NCI-H2171 treated with DMSO at 0.1 percent for 48 hours (cell line): ENCODE results near the gene TNFRSF14.

ENCODE experiments used
- DNase-seq: peaks from one replicate; lab custom pipeline; 2025; lab: John Stamatoyannopoulos, UW

The TNFRSF14 gene

DNA sequence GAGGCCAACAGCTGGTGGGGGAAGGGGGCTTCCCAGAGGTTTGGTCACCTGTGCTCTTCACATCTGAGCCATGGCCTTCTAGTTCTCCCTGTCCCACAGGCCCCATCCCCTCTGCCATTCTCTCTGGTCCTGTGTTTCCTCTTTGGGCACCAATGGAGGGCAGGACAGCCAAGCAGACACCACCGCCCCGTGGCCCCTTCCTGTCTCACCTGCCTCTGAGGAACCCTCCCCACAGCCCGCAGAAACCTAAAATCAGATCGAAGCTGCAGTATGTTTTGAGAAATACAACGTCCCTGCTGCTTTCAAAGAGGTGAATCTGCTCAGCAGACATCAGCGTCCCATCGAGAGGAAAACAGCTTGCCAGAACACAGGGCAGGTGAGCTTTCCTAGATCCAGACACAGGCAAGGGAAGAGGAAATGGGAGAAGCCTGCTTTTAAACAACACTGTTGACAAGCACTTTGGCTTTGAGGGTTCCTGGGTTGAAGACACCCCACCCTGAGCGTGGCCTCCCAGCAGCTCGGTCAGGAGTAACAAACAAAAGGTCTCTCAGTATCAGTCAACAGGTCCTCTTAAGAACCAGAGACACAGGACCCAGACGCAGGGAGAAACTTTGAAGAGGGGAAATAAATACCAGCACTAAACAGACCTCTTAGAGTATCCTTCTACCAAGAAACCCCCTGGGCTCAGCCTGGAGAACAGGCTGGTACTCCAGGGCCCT, 32.1 kb upstream of the TNFRSF14 start:
- DNase-seq: no peak

DNA sequence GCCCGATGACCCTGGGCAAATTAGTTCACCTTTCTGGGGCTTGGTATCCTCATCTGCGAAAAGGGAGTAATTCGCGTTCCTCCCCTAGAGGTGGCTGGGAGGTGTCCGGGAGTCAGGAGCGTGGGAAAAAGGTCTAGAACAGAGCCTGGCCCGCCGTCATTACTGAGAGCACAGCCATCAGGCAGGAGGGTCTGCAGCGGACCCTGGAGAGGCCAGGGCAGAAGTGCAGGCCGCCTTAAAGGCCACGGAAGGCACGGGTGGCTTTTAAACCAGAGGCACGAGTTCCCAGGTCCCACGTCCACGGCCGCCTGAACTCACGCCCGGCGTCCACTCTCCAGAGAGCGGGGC, 30.6 kb upstream of the TNFRSF14 start:
- no peak for DNase-seq

DNA sequence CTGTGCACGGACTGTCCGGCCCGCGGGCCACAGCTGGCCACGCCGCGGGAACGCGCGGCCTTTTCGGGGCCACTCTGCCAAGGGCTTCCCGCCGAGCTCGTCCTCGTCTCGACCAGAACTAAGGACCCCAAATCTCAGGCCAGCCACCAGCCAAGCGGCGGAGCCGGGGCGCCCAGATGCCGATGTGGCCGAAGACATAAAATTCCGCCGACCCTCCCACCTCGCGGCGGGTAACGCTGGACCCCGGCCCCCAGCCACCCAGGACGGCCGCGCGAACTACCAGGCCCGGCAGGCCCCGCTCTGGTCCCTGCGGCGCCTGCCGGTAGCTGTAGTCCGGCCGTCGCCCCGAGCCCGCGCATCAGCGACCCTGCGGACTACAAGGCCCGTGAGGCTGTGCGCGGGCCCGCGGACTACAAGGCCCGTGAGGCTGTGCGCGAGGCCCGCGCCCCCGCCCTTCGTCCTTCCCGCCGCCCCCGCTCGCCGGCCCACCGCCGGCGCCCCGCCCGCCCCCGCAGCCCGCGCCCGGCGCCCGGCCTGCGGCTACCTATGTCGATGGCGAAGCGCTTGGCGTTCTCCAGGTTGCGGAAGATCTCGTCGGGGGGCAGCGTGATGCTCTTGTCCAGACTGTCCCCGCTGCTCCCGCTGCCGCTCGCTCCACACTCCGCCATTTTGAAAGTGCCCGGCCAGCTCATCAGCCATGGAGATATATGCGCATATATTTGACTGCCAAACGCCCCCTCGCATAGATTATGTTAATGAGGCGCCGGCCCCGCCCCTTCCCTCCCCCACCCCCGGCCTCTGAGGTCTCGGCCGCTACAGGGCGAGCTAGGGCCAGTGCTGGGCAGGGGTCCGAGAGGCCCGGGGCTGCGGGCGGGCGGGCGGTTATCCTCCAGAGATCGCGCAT, 30.0 kb upstream of the TNFRSF14 start, which contains the start of gene PANK4:
Gene PANK4 (minus strand): TSS at position 677 of the 904 bp plus-strand sequence. CDS start 9 bp downstream, at position 668.
- peak; percentile 87 for DNase-seq

DNA sequence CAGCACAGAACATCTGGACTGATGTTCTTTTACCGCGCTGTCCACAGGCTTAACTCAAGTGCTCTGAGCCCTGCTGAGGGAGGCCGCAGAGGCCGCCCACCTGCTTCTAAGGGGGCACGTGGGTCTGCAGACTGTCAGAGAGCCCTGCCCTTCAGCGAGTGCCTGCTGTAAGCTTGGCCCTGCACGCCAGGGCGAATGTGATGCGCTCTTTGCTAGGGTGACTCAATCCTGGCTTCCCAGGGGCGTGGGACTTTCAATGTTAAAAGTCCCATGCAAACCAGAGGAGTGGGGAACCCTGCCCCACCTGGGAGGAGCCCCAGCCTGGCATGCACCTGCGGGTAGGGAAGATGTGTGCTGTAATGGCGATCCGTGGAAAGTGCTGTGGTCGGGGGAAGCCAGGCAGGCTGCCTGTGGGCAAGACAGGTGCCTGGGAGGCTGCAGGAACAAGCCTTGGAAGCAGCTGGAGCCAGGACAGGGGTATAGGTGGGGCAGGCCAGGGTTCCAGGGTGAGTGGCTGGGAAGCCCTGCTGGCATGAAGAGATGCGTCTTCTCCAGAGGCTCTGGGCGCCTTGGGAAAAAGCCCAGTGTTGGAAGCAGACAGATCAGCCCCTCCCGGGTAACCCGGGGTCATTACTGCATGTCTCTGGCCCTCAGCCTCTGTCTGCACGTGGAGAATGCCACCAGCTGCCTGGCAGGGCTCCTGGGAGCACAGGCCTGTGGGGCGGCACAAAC, 29.2 kb upstream of the TNFRSF14 start:
- peak; percentile 49 for DNase-seq

DNA sequence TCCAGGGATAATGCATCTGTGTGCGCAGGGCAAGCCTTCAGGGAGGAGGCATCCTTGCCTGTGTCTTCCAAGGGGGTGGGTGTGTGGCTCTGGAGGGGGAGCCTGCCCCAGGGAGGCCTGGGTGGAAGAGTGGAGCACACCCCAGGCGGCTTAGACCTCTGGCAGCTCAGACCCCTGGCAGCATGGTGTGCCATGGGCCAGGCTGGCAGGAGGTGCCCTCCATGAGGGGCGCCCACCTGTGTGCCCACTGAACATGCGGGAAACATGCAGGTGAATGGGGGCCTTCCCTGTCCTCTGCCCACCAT, 28.7 kb upstream of the TNFRSF14 start:
- DNase-seq: no peak

DNA sequence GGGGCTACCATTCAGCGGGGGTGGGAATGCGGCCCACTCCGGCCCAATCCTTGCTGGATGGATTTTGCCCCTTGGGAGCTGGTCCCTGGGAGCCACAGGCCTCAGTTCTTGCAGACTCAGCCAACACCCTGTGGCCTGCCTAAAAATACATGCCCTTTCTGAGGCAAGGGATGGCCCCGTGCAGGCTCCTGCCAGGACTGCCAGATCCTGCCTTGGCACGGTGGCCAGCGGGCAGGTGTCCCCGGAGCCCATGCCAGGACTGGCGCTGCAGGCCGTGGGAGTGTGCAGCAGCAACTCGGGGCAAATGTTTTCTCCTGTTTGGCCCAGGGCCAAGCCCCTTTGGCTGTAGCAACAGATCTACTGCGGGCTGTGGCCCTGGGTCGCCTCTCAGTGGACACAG, 28.2 kb upstream of the TNFRSF14 start:
- no peak for DNase-seq

DNA sequence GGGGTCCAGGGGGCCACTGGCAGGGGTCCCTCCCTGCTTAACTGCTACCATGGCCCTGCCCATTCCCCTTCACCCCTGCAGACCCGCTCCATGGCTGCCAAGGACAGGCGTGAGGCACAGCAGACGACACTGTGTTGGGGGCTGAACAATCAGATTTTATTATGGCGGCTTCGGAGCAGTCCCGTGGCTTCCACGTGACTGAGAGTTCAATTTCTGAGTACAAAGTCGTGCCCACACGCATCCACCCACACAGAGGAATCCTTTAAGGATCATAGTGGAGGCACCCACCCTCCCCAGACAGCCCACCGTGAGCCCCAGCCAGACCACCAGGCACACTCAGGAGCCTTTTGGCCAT, 27.6 kb upstream of the TNFRSF14 start:
- DNase-seq: no peak

DNA sequence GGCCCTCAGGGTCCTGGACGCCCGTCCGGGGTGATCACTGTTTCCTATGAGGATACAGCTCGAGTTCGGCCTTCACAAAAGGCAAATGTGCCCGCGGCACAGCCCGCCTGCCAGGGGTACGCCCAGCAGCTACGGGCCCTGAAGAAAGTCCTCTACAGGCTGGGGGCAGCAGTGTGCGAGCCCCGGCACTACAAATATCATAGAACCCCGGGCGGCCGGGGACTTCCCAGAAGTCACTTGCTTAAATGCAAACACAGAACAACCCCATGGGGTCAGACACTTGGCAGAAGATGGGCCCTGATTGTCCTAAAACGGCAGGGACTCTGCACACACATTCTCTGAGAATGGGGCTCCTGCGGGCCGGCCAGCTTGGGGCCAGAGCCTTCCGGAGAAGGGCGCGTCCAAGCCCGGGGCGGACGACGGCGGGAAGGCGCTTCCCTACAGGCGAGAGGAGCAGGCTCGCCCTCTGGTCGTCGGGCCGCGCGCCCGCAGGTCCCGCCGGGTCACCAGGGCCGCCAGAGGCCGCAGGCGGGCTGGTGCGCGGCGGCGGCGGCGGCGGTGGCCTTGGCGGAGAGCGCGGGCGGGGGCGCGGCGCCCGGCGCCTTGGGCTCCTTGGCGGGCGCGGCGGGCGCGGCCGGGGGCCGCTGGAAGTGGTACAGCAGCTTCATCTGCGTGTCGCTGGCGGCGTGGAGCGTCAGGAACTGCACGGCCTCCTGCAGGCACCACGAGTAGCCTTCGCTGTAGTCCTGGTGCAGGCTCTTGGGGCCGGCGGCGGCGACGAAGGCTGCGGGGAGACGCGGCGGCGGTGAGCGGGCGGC, 27.0 kb upstream of the TNFRSF14 start:
- DNase-seq: no peak

DNA sequence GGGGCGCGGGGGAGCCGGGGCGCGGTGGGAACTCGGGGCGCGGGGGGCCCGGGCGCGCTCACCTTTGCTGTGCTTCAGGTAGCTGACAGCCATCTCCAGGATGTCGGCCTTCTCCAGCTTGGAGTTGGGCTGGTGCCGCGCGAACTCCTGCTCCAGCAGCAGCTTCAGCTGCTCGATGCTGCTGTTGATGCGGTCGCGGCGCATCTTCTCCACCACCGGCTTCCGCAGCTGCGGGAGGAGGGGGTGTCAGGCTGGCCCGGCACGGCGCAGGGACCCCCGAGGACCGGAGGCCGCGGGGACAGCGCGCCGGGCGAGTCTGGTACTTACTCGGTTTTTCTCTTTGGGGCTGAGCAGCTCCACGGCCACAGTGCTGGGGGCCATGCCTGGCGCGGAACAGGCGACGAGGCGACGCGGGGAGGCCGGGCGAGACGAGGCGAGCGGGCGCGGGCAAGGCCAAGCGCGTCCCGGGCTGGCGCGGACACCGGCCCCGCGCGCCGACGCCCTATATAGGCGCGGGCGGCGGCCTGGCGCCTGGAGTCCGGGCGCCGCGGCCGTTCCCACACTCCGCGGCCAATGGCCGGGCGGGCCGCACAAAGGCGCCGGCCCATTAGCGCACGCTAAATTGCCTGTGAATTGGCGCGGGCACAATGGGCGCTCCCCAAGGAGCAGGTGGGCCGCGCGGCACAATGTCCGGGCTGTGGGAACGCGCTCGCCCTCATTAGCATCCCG, 26.2 kb upstream of the TNFRSF14 start, which contains the start of gene HES5:
Gene HES5 (minus strand): TSS at position 480 of the 729 bp plus-strand sequence. CDS start 99 bp downstream, at position 381.
- DNase-seq: no peak

DNA sequence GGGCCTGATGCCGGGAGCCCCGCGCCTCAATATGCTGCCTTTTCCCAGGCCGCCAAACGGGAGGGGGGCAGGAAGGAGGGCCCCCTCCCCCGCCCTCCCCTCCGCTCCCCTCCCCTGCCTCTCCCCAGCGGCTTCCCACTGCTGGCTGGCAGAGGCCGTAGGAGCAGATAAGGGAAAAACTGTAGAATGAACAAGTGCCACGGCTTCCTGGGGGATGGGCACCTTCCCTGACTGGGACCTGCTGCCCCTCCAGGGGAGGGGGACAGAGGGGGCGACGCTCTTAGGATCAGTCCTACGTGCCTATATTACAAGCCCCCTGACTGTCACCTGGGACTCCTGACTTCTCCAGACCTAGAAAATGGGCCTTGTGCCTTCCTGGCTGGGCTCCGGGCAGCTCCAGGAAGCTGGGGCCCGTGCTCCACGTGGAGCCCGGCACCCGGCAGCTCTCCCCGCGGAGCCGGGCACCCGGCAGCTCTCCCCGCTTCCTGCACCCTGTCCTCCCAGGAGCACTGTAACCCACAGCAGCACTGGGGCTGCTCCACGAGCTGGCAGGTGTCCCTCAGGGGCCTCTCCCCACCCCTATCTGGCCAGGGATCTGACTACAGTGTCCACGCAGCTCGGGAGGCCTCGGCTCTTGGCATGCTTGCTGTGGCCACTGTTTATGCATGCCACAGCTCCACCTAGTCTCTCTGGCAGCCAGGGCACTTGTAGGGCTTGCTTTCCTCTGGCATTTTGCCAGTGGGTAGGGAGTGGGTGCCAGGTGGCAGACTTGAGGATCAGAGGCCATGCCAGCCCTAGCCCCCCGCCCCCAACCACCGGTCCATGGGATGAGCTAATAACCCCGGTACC, 25.4 kb upstream of the TNFRSF14 start:
- DNase-seq: peak; percentile 63

DNA sequence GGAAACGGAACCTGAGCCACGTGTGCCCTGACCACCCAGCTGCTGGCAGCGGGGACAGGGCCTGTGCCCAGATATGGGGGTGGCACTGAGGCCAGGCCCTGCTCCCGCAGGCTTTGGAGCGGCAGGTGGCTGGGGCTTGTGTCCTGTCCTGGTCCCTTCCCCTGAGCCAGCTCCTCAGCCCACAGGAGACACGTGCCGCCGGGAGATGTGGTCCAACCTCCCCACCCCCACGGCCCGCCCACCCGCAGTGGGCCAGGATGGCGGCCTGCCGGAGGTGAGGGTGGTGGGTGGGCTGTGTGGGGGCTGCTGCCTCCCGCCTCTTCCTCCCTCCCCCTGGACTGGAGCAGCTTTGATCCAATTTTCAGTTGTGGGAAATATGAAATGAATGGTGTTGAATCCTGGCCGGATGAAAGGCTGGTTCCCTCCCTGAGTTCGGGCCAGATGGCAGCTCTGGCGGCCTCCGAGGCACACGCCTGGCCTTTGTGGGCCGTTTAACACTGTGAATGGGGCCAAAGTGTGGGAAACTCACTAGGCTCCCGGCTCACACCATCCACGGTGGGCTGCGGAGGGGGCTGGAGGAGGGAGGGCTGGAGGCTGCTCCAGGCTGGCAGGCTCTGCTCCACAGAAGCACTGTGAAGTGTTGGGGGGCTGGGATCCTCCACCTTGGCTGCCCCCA, 23.5 kb upstream of the TNFRSF14 start:
- no peak for DNase-seq

DNA sequence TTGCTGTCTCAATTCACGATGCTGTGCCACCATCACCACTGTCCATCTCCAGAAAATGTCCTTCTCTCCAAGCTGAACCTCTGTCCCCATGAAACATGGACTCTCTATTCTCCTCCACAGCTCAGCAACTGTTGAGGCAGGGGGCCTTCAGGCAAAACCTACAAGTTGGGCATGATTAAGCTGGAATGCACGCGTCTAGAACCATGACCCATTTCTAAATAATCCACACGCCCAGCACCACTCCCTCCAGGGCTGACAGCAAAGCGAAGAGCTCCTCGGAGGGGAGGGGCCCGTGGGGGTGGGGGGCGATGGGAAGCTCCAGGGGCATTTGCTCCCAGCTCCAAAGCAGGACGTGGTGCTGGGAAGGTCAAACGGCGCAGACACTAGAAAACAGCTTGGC, 22.8 kb upstream of the TNFRSF14 start:
- DNase-seq: no peak

DNA sequence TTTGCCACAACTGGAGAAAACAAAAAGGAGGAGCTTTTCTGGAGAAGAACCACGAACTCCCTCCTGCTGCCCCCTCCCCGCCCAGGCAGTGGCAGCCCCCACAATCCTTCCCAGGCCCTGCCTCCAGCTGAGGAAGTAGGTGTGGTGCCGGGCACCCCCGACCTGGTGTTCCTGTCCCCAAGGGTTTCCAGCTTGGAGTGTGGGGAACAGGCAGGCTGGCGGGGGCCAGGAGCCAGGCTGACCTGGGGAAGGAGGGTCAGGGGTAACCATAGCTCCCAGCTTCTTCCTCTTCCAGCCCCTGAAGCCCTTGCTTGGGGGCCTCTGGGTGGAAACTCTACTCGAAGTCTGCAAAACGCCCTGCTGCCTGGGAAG, 21.9 kb upstream of the TNFRSF14 start:
- DNase-seq: no peak

DNA sequence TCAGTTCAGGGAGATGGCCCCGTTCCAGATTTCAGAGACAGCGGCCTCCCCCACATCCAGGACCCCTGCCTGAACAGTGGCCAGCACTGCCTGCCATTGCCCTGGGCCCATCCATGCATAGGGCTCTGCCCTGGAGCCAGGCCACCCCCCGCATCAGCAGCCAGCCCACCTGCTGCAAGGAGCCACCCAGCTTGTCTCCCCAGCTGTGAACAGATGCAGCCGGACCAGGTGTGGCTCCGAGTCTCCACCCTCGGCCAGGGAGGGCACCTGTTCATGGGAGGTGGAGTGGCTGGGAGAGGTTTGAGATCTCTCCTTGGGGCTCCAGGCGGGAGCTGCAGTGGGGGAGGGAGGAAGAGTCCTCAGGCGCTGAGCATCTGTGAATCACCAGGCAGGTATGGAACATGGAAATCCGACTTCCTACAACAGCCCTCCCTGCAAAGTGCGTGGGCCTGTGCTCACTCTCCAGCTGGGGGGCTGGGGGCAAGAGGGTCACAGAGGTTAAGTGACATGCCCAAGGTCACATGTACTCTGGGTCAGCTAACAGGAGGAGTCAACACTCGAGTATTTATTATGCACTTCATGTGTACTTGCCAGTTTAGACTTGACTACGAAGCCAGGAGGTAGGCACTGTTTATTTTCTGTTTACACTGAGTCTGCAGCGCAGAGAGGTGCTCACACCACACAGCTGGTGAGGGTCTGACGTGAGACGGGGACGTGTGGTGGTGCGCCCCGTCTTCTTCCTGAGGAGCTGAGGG, 21.3 kb upstream of the TNFRSF14 start:
- DNase-seq: peak; percentile 92

DNA sequence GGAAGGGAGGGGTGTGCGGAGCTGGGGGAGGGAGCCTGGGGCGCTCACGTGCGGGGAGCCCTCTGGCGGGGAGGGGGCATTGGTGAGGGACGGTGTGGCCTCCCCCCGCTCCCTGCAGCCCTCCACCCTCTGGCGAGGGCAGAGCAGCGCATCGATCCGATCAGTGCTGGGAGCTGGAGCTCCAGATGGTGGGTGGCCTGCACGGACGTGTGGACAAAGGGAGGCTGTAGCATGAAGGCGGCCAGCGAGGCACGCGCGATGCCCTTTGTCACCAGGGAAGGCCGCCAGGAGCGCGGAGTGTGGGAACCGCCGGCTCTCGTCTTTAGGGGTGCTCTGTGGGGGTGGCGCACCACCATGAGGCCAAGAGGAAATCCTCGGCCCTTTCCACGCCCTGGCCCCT, 20.7 kb upstream of the TNFRSF14 start:
- no peak for DNase-seq

DNA sequence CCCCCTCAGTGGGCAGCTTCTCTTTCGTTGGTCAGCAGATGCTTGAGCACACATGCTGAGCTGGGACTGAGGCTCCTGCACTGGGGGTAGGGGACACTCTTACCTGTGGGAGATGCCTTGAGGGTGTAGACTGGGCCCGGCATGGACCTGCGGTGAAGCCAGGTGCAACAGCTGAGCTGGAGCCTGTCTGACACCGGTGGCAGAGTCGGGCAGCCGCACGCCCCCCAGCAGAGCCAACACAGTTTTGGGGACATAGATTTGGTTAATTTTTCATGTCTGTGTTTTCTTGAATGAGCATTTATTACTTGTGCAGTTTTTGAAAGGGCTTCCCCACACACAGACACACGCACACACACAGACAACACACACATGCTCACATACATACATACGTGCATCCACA, 20.2 kb upstream of the TNFRSF14 start:
- DNase-seq: no peak

DNA sequence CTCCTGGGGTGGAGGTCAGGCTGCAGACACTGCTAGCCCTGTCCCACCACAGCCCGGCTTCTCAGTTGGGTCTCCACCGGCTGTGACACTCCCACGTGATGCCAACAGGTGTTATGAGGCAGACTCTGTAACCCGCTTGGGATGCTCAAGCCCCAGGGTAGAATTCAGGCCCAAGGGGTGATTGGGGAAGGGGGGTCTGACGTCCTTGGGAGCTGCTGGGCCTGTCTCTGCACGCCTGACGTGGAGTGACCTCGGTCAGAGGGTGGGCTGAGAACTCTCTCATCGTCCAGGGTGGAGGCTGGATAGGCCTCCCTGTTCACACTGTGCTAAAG, 18.4 kb upstream of the TNFRSF14 start:
- no peak for DNase-seq

DNA sequence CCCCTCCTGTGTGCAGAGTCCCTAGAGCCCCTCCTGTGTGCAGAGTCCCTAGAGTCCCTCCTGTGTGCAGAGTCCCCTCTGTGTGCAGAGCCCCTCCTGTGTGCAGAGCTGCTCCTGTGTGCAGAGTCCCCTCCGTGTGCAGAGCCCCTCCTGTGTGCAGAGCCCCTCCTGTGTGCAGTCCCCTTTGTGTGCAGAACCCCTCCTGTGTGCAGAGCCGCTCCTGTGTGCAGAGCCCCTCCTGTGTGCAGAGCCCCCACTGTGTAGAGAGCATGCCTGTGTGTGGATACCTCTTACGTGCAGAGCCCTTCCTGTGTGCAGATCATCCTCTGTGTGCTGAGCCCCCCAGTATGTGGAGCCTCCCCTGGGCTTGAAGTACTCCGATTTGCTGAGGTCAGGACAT, 17.8 kb upstream of the TNFRSF14 start:
- DNase-seq: no peak

DNA sequence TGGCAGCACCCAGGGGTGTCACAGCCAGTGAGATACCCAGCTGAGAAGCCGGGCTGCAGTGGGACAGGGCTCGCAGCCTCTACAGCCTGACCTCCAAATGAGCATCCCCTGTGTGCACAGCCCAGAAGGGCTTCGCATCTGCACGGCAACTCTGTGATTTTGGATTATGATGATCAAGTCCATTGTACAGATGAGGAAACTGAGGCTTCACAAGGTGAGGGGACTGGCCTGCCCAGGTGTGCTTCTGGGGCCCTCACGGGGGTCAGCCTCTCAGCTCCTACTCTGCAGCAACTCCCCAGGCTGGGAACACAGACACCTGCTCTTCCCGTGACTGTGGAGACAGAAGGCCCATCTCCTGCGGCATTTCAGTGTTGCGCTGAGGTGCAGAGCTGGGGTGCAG, 17.3 kb upstream of the TNFRSF14 start:
- no peak for DNase-seq
